GM18498 (cell line): Measurements from ENCODE around the gene PLEKHM2.
"Not testable (repeated sequence)": the region's sequence is repeated elsewhere in the genome, so short reads cannot be mapped to it uniquely, and the experiment has no call there.

Experiments
- ATAC-seq: cut with Tn5 transposase; IDR thresholded peaks from one replicate; pipeline ENCODE4 v1.9.1; 2021; ENCODE audit warnings: mild to moderate bottlenecking, moderate library complexity; ENCODE audit not compliant: unreplicated experiment

Gene PLEKHM2

DNA sequence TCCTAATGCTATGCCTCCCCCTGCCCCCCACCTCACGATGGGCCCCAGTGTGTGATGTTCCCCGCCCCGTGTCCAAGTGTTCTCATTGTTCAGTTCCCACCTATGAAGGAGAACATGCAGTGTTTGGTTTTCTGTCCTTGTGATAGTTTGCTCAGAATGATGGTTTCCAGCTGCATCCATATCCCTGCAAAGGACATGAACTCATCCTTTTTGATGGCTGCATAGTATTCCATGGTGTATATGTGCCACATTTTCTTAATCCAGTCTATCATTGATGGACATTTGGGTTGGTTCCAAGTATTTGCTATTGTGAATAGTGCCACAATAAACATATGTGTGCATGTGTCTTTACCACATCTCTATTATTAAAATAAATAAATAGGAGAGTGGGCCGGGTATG lies 15.2 kb downstream of the PLEKHM2 start:
- ATAC-seq: not testable (repeated sequence)

DNA sequence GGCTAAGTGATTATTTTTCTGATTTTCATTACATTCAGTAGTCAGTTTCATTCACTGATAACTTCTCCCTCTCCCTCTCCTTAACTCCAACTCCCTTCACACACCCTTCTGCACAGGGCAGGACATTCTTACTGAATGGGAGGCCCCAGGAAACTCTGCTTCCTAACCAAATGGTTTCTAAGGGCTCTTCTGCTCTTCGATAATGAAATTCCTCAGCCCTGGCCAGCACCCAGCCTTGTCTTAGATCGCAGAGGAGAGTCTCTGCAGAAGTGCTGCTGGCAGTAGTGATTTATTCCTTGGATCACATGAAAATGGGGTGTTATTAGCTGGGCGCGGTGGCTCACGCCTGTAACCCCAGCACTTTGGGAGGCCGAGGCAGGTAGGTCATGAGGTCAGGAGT lies 16.4 kb downstream of the PLEKHM2 start:
- no peak for ATAC-seq

DNA sequence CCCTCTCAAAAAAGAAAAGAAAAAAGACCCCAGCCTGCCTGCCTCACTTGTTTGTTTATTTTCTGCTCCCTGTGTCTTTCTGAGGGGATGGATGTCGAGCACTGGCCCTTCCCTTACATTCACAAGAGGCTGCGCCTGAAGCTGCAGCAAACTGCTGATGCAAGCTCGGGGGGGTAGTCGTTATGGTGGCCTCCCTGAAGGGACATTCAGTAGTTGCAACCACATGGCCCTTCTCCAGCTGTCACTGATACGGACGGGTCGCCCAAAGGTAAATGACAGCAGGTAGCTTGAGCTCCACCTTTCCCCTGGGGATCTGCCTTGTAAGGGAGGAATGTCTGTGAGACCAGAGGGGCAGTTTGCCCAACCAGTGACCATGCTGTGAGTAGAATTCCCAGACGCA lies 17.7 kb downstream of the PLEKHM2 start:
- ATAC-seq: no peak

DNA sequence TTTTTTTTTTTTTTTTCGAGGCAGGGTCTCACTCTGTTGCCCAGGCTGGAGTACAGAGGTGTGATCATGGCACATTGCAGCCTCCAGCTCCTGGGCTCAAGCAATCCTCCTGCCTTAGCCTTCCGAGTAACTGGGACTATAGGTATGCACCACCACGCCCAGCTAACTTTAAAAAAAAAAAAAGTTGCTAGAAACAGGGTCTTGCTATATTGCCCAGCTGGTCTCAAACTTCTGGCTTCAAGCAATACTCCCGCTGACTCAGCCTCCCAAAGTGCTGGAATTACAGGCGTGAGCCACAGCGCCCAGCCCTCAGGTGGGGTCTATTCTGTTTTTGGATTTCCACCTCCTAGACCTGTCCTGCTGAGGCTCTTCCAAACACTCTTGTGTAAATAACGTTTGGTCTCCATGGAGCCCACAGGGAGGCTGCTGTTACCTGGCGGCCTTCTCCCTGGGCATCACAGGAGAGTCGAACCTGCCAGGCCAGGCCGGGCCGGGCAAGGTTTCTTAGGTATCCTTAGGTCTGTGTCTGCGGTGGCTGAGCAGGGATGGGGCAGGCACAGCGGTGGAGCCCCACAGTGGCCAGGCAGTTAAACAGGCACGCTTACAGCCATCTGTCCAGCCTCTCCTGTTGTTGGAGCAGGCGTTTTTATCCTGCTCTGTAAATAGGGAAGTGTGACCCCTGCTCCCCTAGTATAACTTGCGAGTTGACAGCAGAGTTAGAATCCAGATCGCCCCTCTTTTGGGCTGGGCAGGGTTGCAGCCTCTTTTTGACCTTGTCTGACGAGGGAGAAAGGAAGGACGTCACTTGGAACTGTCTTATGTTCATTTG lies 18.8 kb downstream of the PLEKHM2 start:
- ATAC-seq: no peak

DNA sequence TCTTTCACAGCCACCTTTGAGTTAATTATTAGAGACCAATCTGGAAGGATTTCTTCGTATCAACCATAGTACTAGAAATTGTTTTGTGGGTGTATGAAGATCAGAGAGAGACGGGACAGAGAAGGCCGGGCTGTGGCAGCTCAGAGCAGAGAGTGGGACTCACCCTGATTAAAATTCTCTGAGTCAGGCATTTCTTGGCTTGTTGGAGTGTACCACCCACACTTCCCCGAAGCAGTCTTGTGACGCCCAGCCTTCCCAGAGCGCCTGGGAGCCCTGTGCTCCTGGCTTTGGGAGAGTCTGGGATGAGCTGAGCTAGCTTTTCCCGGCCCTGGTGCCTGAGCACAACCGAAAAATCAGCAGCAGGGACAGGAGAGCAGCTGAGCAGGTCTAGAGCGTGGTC lies 19.4 kb downstream of the PLEKHM2 start:
- ATAC-seq: no peak

DNA sequence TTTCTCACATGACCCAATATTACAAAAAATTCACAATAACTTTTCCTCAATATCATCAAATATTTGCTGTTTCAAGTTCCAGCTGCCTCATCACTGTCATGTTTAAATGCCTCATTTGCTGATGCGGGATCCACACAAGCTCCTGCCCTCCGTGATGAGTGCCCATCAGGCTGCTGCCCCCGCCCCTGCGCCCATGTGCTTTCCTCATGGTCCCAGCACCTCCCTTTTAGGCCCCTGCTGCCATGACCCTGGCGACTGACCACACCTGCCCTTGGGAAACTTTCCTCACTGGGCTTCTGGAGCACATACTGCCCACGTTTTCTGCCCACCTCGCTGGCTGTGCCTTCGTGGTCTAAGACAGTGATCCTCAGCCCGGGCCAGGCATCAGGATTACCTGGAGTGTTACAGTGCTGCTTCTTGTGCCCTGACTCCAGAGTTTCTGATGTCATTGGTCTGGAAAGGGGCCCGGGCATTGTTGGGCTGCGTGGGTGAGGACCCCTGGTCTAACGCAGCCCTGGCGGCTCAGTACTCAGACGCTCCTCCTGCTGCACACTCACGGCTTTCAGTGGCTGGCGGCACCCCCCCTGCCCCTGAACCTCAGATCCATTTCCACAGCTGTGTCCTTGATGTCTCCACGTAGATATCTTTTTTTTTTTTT lies 20.5 kb downstream of the PLEKHM2 start:
- ATAC-seq: no peak

DNA sequence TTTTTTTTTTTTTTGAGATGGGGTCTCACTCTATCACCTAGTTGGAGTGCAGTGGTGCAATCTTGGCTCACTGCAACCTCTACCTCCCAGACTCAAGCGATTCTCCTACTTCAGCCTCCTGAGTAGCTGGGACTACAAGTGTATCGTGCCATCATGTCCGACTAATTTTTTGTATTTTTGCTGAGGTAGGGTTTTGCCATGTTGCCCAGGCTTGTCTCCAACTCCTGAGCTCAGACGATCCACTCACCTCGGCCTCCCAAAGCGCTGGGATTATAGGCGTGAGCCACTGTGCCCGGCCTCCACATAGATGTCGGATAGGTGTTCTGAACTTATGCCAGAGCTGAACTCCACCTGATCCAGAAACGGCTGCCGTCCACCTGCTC lies 21.1 kb downstream of the PLEKHM2 start:
- no peak for ATAC-seq

DNA sequence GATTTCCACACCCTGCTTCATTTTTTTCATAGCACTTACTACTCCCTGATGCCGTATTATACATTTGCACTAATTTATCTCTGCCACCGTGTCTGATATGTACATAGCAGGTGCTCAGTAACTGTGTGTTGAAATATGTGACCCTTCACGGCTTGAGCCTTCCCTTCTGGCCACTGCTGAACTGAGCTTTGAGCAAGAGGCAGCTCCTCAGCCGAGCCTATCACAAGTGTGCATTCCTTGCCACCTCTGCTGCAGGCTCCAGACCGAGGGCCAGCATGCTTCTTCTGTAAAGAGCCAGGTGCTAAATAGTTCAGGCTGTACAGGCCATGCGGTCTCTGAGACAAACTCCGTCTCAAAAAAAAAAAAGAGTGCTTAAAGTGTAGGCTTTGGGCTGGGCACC lies 22.6 kb downstream of the PLEKHM2 start:
- no peak for ATAC-seq

DNA sequence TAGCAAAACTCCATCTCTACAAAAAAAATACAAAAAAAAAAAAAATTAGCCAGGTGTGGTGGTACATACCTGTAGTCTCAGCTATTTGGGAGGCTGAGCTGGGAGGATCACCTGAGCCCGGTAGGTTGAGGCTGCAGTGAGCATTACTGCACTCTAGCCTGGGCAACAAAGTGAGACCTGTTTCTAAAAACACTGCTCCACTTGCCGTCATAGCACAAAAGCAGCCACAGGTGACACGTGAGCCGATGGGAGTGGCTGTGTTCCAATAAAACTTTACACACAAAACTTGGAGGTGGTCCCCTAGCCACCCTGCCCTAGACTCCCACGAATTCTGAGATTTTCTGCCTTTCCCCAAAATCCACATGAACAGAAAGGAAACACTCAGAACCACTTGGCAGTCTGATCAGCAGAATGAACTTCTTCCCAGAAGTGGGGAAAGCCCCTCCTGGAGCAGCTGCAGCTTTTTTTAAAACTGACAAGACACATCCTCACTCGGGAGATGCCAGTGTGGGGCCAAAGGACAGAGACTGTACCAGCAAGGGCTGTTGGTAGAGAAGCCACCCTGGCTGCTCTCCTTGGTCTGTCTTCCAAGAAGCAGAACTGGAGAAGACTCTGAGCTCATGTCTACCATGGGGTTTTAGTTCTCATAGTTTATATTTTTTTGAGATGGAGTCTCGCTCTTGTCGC lies 23.3 kb downstream of the PLEKHM2 start:
- ATAC-seq: no peak

DNA sequence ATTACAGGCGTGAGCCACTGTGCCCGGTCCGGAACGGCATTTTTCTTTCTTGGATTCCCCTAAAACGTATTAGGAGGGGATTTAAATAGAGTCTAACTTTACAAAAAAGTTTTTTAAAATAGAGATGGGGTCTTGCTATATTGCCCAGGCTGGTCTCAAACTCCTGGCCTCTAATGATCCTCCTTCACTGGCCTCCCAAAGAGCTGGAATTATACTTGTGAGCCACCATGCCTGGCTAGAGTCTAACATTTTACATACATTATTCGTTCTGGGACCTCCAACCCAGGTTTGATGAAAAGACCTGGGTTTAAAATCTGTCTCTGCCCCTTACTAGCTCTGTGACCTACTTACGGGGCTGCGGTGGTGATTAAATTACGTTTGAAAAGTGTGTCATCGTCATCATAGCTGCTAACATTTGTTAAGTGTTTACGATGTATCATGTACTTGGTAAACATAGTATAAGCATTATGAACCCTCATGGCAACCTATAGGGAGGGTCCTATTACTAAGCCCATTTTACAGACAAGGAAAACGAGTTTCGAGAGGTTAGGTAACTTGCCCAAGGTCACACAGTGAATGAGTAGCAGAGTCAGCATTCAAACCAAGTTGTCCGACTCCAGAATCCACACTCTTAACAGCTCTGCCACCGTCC lies 24.5 kb downstream of the PLEKHM2 start:
- ATAC-seq: no peak

DNA sequence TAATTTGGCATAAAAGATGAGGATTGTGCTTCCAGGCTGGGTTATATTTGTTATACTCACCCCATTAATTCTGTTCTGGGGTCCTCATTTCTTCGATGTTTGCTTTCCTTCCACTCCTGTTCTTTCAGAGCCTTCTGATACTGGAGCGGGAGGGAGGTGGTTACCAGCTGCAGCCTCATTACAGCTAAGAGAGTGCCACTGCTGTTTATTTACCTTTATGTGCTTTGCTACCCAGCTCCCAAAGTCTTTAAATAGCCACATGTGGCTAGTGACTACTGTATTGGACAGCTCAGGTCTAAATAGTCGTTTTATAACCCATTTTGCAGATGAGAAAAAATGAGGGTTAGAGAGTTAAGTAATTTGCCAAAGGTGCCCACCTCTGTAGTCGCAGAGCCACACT lies 25.1 kb downstream of the PLEKHM2 start:
- ATAC-seq: no peak

DNA sequence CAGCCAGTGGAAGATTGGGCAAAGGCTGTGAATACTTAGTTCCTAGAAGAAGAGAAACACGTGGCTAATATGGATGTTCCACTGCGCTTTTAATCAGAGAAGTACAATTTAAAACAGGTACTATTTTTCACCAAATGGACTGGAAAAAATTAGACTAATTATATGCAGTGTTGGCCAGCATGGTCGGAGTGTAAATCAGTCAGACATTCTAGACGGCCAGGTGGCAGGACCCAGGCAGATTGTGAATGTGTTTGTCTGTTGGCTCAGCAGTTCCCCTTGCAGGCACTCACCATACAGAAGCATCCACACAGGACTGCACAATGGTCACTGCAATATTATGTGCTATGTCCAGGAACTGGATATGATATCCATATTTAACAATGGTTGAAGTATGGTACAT lies 28.0 kb downstream of the PLEKHM2 start:
- ATAC-seq: no peak

DNA sequence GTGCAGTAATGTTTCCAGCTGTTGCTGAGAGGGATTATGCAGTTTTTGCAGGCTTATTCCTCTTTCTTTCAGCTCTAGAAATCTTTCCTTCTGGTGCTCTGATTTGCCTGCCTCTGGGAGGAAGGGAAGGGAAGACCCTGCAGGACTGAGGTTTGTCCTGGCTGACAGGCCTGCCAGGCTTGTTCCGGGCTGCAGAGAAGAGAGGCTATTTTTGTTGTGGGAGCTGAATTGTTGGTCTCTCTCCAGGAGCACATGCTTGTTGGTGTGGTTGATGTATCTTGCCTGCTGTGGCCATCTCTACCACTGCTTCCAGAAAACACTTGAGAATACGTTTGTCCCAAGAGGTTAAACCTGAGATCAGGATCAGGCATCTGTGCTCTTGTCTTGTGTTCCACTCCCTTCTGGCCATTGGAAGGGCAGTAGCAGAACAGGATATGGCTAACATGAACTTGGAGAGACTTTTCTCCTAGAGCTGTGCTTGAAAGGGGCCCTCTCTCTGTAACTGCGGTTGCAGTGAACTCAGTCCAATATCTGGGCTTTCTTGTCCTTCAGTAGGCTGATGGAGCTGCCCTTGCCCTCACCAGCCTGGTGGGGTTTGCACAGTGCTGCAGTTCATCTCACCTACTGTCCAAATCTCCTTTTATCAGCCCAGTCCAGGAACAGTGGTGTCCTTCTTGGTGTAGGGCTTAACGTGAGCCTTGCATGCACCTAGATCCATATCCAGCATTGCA lies 30.5 kb downstream of the PLEKHM2 start:
- no peak for ATAC-seq

DNA sequence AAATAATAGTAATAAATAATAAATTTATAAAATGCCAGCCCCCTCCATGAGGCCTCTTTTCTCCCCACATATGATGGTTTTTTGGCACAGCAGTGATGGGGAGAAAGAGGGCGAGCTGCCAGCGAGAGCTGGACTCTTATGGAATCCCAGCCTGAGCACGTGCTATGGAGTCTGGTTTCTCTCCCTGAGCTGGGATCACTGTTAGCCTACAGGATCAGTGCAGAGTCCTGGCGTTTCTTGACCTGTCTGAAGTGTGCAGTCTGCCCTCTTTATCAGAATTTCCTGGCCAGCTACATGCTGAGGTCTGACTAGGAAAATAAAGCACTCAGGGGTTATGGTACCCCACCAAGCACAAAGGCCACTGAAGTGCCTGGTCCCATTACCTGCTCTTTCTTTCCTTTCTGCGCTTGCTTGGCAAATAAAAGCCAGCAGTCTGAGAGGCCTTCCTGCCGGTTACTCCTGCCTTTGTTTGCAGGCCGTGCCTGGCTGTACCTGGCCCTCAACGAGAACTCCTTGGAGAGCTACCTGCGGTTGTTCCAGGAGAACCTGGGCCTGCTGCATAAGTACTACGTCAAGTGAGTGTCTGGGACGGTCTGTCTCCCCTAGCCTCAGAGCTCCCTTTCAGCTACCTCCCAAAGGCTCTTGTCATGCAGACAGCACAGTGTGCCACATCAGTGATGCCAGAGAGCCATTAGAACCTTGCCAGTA lies 33.5 kb downstream of the PLEKHM2 start:
- ATAC-seq: no peak

DNA sequence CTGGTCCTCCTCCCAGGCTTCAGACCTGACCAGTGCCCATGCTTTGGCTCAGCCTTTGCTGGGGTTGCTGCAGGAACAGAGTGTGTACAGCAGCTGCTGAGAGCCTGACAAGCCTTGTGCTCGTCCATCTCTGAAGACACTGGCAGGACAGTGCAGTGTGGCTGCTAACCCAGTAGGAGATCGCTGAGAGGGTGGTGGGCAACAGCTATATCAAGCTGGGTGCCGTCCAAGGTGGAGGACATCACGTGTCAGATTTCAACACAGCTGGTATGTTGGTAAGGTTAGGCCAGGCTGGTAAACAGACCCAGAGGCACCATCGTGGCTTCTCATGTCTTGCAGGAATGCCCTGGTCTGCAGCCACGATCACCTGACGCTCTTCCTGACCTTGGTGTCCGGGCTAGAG lies 34.1 kb downstream of the PLEKHM2 start:
- no peak for ATAC-seq

DNA sequence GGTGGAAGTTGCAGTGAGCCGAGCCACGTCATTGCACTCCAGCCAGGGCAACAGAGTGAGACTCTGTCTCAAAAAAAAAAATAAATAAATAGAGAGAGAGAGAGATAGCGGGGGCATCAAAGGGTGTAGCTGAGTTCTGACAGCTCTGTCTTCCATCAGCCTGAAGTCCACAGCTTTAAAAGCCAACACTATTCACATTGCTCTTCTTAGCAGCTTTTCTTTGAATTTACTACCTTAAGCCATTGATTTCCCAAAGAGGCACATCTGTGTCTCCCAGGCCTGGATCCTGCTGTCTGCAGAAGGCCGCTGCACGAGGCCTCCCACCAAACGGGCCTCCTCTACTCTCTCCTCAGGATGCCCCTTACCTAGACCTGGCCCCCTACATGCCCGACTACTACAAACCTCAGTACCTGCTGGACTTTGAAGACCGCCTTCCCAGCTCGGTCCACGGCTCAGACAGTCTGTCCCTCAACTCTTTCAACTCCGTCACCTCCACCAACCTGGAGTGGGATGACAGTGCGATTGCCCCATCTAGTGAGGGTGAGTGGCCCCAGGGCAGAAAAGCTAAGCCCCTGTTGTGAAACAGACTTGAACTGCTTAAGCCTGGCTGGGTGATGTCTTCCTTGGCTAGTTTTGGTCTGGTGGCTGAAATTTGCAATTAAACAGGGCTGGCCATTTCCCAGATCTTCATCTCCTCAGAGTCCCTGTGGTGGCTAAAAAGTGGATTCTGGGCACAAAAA lies 35.4 kb downstream of the PLEKHM2 start:
- no peak for ATAC-seq

DNA sequence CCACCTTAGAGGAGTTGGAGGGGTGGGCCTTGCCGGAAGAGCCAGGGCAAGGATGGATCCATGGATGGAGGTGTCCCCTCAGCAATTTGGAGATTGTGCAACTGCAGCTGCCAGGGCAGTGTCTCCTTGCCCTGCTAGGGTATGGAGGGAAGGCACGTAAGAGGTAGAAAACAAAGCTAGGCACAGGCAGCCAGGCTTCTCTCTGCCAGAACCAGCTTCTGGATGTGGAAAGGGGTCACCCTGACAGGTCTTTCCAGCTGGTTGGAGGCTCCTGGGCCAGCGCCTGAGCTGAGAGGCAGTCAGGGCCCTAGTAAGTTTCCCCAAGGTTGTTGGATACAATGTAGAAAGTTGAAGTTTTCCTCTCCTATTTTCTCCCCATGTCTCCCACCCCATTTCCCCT lies 36.7 kb downstream of the PLEKHM2 start:
- ATAC-seq: no peak

DNA sequence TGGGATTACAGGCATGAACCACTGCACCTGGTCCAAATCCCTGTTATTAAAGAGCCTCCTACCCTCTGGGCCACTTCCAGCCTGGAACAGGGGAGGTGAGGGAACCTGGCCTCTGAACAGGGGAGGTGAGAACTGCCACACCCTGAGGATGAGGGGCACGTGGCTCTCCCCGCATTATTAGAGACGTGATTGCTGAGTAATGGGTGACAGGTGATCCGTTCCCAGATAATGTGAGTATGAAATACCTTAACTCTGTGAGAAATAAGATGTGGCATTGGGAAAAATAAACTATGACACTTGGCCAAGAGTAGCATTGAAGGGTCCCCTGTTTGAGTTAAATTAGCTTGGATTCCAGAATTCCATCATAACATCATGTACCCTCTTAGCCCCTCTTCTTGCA lies 38.3 kb downstream of the PLEKHM2 start:
- no peak for ATAC-seq

DNA sequence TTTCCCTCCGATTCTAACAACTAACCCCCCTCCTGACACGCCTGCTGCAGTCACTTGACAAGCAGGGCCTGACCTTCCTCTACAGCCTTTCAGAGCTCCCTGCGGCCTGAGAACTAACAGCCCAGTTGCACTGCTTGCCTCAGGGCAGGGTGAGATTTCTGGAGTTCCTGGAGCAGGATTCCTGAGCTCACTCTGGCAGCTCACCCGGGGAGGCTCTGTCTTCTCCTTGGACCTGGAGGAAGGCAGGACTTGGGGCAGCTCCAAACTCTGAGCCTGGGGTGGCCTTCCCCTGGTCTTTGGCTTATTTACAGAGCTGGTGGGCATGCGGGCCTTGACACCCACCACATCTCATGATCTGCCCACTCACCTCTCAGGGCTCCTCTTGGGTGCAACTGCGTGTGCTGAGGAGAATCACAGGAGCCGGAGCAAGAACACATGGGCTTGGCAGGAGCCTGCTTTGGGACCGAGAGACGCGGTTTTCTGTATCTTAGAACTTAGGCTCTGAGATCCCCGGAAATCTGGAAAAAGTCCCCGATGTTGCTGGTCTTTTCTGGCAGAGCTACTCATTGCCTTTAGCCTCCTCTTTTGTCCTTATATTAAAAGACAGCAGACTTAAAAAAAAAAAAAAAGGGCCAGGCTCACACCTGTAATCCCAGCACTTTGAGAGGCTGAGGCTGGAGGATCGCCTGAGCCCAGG lies 38.9 kb downstream of the PLEKHM2 start:
- no peak for ATAC-seq
